ENCODE results near the gene MRPL3.

MRPL3 gene

DNA sequence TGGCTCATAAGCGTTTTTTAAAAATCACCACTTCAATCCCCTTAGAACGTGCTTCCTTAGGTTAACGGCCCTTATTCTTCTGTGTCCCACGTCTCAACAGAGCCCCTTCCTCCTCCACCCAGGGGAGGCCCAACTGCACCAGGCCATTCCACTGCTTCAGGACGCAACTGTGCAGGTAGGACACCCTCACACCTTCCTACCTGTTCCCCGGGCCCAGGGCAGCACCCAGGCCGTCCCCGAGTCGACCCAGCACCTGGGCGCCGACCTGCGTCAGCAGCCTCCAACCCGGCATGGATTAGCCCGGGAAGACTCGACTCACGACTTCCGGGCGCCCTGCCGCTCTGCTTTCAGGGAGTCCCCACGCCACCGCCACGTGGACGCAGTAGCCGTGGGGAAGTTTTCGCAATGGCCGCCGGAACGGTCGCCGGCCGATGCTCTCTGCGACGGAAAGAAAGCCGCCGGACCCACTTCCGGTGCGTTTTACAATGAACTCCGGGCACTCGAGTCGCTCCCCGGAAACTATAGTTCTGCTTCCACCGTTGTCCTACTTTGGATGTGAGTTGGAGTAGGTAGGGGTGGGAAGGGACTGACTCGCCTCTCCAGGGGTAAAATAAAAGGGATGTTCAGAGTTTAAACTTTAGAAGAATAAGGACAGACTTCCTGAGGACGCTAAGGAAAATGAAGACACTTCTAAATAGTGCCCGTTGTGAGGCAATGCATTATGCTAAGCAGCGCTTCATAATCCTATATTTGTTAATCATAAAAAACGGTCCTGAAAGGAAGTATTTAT, at the start of gene MRPL3:
TSS of gene MRPL3 (minus strand) at position 442 of the 790 bp plus-strand sequence. CDS start at position 292, 150 bp downstream.
- peak; percentile 53 for DNase-seq

DNA sequence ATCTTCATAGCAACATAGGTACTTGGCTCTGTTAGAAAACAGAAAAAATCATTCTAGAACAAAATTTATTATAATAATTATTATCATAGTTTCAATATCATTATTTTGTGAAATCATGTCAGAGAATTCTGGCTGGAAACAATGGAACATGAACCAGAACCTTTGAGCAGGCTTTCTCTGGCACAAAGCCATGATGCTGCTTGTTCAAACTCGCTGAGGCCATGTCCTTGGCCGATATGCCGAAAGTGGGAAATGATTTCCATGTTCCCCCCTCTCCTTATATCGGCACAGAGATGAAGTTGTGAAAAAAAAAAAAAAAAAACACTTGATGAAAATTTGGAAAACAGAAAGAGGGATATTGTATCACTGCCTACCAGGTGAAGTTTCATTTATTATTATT, 49.0 kb upstream of the MRPL3 start:
- no peak for DNase-seq

DNA sequence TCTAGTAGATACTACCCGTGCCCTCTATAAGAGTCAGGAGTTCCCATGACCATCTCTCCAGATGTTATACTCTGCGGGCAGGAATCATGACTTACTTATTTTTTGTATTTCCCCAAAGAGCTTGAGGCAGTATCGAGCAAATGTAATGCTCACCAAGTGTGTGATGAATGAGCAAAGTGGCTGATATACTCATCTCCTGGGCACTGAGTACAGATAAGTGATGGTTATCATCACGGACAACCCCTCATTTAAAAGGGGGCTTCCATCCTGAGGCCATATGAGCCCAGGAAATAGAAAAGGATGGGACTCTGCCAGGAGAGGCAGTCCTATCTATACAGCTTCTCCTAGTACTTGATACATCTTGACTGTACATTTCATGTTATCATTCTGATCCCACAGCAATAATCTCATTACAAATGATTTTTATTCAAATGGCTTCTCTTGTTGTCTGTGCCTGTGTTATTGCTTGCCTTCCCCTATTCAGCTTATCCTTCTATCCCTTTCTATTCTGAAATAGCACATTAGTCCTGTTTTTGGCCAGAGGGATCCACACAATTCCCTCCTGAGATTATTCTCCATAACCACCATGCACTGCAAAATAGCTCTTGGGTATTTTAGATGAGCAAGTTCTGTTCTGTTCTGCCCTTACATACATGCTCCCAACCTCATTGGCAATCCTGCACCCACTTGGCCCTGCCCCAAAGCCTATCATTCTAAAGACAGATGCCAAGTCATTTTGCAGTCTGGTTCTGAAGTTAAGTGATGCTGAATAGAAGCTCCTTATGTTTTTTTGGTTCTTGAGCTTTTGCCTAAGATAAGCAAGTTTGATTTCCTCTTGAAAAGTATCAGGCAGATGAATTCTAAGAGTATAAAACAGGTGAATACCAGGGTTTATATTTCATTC, 48.0 kb upstream of the MRPL3 start:
- DNase-seq = no peak

DNA sequence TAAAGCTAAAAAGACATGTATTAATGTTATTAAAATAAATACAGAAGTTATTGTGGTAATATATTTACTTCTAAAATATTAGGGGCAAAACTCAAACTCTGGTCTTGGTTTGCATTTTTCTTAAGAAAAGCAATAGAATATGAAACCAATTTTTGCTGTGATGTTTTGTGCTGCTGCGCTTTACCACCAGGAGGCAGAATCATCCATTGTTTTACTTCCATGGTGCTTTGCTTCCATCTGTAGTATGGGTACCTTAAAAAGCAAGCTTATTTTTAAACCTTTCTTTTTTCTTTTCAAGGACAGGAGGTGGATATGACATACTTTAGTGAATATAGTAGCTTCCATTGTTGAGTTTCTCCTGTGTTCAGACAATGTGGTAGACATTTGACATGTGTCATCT, 46.6 kb upstream of the MRPL3 start:
- DNase-seq = no peak

DNA sequence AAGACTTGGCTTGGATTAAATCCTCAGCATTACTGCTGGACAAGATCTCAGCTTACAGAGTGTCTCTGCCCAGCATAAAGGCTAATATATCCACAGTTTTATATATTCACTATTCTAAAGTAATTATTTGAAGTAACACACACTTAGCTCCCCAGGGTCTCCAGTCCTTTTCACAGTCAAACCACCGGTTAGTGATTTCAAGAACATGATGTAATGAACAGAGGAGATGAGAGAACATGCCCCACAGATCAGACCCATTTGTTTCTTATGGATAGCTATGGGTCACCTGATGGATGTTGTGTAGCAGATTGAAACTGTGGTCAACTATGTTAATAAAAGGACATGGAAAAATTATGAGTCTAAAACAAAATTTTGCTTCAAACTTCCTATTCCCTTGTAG, 44.8 kb upstream of the MRPL3 start:
- DNase-seq = no peak

DNA sequence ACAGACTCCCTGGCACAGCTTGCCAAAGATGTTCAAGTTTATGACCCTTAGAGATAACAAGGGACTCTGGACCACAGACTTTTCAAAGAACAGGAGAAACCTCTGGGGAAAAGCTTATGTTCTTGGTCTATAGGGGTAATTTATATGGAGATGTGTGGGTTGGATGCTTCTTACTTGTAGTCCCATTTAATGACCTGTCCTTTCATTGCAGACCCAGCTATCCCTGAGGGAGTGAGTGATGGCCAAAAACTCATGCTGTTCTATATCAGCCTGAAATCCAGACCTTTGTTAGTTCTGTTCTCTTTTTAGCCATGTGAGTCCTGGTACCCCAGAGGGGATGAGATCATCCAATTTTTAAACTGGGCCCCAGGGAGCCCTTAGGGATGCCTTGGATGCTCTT, 43.7 kb upstream of the MRPL3 start:
- DNase-seq = no peak

DNA sequence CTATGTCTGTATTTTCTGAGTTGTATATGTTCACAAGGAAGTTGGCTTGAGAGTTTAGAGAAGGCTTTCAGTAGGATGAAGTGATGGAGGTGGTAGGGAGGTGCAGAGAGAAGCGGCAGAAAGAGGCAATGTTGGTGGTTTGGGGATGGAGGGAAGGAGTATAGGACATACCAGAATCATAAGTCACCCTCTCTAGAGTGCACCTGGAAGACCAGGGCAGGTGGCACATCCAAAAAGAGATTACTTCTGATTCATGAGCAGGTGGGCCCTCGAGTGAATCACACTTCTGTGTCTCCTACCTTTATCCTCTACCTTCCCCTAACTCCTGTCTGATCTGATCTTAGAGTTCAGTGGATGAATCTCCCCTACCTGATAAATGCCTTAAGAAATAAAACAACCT, 41.8 kb upstream of the MRPL3 start:
- DNase-seq = no peak

DNA sequence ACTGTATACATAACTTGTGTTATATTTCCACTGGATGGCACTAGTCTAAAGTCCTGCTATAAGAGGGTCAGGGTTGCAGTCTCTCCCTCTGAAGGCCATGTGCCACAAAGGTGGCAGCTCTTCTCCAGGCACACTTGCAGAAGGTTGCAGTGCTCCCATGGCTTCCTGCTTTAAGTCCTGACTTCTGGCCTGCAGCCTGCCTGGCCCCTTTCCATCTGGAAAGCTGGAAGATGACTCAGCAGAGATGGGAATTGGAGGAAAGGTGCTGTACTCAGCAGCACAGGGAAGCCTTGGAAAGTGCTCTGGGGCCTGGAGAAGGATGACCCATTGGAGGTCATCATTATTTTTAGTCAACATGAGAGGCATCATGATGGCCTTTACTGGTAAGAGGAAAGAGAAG, 40.9 kb upstream of the MRPL3 start:
- no peak for DNase-seq

DNA sequence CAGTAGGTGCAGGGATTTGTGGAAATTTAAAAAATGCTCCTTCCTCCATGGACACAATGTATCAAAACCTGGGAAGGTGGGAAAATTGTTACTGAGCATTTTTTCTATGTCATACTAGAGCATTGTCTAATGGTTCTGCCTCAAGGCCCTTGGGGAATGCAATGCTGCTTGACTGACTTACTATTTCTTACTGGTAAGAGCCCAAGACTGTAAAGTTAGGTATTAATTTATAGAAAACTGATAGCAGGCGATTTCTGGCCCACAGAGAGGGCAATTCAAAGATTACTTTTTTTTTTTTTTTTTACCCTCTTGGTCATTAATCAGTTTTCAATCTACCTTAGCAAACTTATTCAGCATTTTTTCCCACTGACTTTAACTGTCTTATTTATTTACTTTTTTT, 38.5 kb upstream of the MRPL3 start:
- no peak for DNase-seq

DNA sequence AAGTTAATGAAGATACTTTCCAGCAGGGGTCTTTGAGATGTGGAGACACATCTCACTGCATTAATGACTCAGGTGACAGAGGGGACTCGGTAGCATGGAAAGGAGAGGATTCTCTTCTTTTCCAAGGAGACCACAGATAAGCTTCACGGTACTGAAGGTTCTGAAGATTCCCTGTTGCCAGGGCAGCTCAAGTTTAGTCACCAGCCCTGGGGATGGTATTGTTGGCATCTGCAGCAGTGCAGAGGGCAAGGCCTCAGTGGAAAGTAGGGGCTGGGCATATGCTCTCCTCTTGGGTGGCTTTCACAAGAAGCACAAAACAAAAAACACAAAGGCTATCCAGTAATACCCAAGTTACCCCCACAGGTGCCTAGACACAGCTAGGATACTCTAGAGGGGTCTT, 38.0 kb upstream of the MRPL3 start:
- no peak for DNase-seq

DNA sequence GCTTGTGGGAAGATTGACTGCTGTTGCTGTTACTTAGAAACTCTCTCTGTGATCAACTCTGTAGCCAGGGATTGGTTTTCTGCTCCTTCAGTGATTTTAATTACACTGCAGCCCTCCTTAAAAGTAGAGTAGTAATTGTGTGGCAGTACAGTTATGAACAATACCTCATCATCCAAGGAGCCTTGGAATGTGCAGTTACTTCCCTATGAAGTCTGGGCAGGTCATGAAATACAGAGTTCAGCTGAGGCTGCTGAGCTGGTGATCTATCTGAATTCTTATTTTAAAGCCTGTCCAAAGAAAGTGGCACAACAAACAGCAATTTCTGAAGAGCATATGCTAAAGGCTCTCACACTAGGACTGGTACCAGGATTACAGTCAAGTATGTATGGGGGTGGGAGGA, 37.4 kb upstream of the MRPL3 start:
- DNase-seq = no peak

DNA sequence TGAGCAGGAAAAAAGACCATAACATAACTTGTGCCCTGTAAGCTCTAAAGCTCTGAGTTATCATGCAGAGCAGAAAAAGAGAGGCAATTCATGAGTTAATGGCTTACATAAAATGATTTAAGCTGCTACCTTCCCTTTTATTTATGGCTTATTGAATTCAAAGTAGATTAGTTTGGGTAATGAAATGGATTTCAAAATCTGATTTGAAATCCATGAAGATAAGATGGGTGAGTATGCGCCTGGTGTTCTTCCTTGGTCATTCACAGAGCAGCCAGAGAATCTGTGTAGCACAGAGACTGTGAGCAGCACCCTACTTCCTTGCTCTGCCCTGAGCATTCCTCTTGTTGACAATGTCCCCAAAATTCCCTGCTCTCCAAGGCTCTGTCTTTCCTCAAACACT, 36.2 kb upstream of the MRPL3 start:
- DNase-seq = no peak

DNA sequence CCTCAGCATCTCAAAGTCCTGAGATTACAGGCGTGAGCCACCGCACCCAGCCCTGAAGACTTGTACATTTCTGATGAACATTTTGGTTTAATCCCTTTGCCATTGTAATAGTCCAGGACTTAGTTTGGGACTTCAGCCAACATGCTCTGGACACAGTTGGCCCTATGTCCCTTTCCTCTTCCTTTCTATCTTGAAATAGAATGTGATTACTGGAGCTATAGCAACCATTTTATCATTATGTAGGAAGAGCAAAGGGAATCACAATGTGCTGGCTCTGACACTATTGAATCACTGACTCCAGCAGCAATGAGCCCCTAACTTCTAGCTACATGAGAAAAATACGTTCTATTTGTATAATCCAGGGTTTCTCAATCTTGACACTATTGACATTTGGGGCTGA, 34.8 kb upstream of the MRPL3 start:
- DNase-seq = no peak

DNA sequence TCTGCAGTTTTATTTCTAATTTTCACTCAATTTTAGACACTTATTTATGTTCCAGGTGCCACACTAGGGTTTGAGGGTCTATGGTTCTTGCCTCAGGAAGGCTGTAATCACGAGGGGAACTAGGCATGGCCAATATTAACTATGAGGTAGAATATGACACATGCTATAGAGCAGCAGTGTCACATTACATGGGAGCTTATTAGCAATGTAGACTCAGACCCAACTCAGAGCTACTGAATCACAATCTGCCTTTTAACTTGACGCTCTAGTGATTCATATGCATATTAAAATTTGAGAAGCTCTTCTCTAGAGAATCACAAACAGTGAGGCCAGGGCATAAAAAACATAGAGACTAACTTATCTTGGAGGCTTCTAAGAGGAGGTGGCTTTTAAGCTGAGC, 32.8 kb upstream of the MRPL3 start:
- no peak for DNase-seq

DNA sequence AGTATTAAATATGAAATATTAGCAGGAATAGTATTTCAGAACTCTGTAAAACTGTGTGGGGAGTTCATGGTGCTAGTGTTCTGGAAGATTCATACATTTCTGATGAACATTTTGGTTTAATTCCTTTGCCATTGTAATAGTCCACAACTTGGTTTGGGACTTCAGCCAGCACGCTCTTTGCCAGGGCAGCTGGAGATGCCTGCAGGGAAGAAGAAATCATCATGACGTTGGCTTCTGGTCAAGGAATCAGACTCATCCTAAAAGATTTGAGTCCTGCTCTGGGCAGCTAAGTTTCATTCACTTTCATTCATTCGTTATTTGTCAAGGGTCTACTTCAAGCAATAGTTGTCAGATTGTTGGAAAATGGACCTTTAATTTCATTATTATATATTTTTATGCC, 32.4 kb upstream of the MRPL3 start:
- DNase-seq = no peak

DNA sequence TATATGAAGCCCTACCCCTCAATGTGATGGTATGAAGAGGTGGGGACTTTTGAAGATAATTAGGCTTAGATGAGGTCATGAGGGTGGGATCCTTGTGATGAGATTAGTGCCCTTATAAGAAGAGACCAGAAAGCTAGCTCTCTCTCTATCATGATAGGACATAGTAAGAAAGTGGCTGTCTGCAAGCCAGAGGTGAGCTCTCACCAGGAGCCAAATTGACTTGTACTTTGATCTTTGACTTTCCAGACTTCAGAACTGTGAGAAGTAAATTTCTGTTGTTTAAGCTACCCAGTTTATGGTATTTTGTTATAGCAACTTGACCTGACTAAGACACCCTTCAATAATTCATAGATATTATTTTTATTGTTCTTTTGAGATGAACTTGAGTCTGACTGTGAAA, 29.9 kb upstream of the MRPL3 start:
- no peak for DNase-seq

DNA sequence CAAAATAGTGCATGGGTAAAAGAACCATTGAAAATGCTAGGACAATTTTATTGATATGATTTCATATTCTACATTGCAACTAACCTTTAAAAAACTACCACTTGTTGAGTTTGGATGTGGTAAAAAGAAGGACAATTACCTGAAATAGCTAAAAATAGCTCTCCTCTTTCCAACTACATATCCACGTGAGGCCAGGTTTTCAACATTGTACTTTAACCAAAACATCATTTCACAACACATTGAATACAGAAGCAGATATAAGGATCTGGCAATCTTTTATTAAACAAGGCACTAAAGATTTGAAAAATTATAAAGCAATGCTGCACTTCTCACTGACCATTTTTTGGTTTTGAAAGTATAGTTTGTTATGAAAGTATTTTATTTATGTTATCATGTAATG, 28.1 kb upstream of the MRPL3 start:
- DNase-seq = no peak

DNA sequence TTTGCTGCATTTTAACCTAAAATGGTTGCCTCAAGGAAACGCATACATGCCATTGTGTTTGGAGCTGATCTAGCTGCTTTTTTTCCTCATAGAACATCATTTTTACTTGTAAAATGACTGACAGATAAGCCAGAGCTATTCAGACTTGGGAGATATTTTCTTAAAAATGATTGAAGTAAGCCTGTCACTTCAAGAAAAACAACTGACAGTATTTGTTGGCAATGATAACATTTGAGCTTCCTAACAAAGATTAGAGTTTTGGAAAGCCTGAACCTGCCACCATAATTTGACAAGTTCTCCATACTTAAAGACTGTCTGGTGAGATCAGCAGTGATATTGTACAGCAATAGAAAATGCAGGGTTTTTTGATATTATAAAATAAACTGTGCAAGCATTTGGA, 27.6 kb upstream of the MRPL3 start:
- no peak for DNase-seq

DNA sequence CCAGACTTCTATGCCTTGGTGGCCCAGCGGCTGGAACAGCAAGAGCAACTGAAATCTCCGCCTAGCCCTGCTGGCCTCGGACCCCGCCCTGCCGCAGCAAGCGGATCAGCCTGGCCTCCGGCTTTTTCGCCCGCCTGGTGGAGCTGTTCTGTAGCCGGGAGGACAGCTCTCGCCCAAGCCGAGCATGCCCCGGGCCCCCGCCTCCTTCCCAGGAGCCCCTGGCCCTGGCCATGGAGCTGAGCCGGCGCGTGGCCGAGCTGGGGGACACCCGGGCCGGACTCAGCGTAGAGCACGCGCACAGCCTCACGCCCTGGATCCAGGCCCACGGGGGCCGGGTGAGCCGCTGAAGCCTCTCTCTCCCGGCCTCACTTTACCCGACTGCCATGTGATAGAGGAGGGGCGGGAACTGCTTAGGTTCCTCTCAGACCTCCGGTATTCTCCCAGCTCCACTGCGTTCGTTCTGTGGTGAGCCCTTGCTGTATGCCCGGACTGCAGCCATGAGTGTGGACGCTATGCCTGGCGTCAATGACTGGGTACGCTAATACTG, 24.1 kb upstream of the MRPL3 start:
- no peak for DNase-seq

DNA sequence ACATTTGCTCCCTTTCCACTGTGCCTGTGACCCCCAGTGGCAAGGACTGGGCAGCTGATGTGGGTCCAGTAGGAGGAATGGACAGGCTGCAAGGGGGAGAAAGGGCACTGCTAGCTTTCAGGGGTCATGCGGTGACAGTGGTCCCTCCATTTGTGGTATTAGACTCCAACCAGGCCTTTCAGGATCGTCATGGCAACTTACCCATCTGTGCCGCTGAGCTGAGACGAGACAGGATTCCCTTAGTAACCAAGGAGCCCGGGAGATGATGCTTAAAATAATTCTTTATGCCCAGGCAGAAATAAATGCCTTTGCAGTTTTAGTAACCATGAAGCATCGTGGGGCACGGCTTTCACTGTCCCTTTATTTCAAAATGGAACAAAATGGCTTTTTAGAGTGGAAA, 15.9 kb upstream of the MRPL3 start:
- DNase-seq = no peak

DNA sequence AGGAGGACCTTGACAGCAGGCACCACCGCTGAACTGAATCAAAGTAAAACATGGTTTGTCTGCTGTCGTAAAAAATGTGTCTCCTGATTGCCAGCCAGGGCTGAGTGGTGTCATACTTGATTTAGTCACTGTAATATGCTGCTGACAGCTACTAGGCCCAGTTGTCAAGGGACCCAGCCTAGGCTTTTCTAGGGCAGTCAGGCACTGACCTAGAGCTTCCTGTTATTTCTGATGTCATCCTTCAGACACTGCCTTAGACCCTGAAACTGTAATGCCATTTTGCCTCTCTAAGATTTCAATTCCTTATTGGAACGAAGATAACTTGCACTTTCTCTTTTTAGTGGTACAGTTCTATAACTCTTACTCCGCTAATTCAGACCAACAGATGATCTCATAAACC, 2.6 kb upstream of the MRPL3 start:
- no peak for DNase-seq

DNA sequence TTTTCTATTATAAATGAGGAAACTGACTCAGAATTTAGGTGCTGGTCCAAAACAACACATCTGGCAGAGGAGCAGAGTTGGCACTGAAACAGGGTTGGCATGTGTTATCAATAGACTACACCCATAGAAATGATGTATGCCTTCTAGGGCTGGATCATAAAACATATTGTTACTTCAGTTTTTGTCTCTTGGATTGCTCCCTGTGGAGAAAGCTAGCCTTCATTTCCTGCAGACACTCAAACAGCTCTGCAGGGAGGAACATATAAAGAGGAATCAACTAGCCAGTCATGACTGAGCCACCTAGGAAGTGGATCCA, 507 bp upstream of the MRPL3 start:
- no peak for DNase-seq

DNA sequence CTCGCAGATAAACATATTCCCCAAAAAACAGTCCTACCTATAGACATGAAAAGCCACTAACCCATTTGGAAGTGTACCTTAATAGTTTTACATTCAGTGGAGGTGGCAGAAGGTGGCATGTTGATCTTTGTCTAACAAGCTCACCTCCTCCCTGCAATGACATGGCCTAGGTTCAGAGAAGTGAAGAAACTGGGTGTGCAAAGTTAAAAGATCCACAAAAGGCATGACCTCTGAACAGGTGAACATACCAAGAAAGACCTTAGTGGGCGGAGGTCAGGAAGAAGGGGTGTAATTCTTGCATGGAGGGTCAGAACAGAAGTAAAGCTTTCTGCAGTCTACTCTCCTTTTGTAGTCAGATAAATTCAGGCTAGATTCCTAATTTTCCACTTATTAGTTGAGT, 822 bp downstream of the MRPL3 start:
- DNase-seq = no peak

DNA sequence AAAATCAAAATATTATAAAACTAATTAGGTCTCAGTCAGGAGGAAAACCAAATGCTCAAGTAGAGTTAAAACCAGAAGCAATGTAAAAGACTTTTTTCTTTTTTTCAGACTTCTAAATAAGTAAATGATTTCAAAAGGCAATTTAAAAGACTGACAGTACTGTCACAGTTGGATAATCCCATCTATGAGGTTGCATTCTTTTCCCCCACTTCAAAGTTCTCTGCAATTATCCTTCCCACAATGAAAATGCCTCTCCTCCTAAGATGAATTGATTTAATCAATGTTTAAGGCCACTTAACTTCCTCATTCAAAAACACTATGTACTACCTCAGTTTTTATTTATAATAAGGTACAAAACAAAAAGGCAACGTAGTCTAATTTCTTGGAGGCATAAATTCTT, 8.1 kb downstream of the MRPL3 start:
- DNase-seq = no peak

Measured in SHP77 treated with DMSO at 0.1 percent for 48 hours (cell line).